Stimulated activated CD4-positive, alpha-beta T cell treated with anti-CD3 and anti-CD28 coated beads, TNF-alpha, amount 100 ng/mL, for 1 hour (primary cell): ENCODE results near the gene ADCY4.
A peak's percentile ranks its signal among the peaks of the same experiment; 100 is the strongest.

Experiments used
- DNase-seq, 3 donors: peaks; one replicate each; pipeline ENCODE4 v3.0.0-alpha.2; 2020; ENCODE audit warnings: low read depth in 3 of 3, low spot score in 1 of 3

Gene ADCY4

DNA sequence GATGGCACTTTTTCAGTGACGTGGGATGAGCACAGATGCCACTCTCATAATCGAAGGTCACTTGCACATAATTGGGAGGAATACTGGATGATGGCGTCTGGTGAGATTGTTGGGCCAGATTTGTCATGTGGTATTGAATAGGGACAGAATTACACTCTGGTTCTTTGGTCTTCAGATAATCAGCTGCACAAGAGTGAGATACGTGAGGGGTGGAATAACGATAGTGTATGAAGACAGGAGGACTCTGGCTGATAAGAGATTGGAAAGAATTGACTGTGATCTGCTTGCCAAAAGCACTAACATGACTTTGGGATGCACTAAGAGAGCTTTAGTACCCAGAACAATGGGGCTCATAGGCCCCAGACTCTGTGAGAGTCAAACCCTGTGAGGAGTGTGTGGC, 56.4 kb downstream of the ADCY4 start:
- DNase-seq: no peak

DNA sequence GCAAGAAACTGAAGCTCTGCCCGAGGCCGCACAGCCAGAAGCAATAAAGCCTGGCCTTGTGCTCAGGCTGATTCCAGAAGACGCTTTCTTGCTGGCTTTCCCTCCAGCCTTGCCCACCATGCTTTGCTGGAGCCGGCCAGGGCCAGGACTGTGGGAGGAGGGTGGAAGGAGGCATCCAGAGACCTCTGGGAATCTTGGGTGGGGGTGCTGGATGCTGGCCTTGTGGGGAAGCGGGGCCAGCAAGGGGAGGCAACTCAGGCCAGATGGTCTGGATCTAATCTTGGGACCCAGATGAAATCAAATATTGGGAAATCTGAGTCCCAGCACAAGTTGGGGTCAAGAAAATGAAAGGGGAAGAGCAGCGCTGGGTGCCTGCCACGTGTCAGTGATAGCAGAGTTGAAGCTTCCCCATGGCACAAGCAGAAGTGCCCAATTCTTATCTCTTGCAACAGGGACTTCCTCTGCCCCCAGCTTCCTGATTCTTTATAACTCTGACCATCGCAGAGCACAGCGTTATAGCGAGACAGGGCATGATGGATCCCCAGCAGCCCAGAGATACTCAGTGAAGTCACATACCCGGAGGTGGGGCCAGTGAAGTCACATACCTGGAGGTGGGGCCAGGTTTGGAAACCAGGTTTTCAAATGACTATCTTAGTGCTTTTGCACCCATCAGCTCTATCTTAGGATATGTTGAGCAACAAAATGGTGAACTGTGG, 57.1 kb downstream of the ADCY4 start:
- DNase-seq: no peak

DNA sequence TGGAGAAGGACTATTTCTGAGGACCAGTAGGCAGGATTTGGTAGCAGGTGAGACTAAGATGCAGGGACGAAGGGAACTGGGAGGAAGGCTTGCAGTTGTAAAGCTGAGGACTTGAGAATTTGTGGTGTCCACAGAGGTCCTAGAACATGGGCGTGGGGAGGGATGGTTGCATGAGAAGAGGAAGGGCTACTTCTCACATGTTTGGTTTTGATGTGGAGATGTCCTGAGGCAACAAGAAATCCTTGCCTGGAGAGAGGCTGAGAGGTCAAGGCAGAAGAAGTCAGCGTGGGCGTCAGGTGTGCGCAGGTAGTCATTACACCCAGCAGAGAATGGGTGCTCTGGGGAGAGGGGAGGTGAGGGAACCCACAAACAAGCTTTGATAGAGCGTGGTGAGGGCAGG, 57.8 kb downstream of the ADCY4 start:
- no peak for DNase-seq

DNA sequence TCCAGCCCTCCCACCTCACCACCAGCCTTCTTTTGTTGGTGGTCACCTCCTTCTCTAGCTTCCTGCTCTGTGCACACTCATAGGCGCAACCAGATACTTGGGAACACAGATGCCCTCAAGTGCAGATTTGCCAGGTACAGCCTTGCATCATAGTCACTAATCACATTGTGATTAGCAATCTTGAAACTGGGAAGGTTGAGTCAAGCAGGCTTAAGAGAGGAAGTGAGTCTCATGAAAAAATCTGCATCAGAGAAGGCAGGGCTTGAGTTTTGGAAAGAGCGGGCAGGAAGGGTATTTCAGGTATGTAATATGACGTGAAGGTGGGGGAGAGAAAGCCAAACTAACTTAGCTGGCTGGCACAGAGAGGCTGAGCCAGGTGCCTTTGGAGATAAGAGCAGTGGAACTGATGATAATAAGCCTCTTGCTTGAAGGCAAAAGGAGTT, 60.7 kb downstream of the ADCY4 start:
- peak in 1 of 3 donors; percentile 11 for DNase-seq

DNA sequence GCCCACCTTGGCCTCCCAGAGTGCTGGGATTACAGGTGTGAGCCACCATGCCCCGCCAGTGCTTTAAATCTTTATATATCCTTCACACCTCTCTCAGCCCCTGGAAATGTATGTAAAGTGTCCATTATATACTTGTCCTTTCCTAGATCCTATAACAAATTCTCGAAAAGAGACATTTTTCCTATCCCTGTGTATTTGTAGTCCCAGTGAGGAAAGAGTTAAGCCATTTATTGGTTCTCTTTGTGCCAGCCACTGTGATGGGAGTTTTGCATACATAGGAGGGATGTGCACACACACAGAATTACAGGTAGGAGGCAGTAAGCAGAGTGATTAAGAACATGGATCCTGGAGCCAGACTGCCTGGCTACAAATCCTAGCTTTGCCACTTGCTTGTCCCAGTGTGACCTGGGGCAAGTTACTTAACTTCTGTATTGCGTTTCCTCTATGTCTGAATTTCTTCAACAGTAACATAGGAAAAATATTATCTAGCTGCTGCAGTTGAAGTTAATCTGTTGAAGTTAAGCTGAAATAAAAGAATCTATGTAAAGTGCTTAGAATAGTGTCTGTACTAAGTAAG, 61.4 kb downstream of the ADCY4 start:
- DNase-seq: no peak

DNA sequence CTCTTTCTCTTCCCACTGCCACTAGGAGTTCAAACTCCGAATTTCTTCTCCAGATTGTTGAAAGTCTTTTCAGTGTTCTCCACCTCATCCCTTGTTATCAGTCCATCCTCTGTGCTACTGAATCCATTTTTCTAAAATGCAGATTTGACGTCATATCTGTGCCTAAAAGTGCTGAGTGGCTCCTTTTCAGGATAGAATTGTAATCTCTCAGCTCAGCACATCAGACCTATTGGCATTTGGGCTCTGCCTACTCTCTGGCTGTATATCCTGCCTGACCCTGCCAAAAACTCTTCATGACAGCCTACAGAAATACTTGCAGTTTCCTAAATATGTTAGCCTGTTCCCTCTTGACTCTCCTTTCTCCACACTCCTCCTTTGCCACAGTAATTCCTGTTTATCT, 62.4 kb downstream of the ADCY4 start:
- DNase-seq: no peak

DNA sequence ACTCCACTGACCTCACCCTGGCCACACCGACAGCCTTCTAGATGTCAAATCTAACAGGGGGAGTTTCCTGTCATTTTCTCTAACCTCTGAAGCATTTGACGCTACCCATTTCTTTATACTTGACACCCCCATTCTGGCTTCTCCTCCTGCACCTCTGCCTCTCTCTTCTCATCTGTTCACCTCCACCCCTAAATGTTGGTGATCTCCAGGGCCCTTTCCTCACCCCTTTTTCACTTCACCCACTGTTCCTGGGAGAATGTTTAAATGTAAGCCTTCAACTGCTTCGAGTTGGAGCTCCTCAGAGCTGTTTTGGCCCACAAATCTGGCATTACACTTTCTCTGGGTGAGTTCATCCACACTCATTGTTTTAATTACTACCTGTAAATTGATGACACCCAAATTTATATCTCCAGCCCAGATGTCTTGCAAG, 63.0 kb downstream of the ADCY4 start:
- no peak for DNase-seq

DNA sequence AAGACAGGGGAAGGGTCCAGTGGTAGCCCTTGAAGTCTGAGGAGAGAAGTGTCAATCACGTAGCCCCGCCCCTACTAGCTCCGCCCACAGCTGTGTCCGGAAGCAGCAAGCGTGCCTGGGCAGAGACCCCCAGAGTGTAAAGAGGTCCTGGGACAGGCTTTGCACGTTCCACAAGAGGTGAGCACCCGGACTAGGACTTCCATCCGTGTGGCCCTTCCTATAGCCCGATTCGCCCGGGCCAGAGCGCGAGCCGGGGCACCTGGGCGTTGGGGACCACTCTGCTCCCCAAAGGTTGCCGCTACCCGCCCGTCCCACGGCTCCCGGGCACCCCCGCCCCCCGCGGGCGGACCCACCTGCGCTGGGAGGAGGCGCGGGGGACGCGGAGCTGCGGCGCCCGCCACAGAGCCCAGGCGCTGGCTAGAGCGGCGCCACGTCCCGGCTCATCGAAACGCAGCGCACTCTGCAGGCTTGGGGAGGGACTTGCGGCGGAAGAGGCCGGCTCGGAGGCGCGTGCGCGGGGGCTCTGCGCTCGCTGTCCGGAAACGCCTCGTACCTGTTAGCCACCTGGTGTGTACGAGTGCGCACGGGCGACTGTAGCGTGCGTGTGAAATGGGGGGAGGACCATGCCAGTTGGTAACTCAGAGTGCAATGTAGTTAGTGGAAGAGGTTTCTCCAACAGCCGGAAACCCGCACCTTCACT, 63.6 kb downstream of the ADCY4 start, which contains the start of gene RABGGTA:
Gene RABGGTA, minus strand, starts transcription at position 464 of the 700 bp plus-strand sequence. CDS start 482 bp downstream, outside the sequence.
- peak; percentile 79 to 86 (median 83) for DNase-seq

DNA sequence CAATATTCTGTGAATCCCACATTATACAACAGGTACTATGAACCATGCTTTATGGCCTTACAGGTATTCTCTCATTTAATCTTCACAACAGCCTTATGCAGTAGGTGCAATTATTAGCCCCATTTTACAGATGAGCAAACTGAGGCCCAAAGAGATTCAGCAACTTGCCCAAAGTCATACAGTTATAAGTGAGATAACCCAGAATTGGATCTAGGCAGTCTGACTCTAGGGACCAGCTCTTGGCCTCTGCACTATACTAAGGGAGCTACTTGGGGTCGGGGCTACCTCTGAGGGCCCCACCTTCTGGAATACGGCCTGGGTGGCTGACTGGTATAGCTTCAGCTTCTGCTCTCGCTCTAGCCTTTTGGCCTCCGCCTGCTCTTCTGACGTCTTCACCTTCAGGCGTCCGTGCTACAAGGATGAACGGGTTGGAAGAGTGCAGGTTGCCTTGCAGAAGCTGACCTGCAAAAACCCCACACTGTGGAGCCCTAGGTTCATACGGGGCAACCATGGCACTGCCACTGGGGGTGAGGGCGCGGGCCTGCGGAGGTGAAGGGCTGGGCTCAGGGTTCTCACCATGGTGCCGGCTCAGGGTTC, 64.2 kb downstream of the ADCY4 start:
- no peak for DNase-seq

DNA sequence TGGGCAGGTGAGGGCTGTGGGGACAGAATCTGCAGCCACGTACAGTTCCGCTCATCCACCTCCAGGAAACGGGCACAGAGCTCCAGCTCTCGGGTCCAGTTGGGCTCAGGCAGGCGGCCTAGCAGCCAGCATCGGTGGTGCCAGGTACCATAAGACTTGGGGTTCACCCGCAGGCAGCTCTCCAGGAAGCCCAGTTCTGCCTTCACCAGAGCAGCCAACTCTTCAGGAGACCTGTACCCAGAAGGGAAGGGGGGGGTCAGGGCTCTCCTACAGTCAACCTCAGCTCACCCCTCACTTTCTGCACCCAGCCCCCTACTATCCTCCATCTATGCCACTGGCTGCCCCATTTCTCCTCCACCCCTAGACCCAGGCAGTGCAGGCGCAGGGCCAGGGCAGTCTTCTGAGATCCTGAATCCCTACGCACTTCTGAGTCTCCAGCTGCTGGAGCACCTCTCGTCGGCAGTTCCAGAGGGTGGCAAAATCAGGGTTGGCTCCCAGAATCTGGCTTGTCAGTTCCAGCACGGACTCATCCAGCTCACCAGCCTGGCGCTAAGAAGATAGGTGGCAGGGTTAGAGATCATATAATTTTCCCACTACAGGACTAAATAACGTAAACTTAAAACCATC, 64.8 kb downstream of the ADCY4 start:
- DNase-seq: no peak

DNA sequence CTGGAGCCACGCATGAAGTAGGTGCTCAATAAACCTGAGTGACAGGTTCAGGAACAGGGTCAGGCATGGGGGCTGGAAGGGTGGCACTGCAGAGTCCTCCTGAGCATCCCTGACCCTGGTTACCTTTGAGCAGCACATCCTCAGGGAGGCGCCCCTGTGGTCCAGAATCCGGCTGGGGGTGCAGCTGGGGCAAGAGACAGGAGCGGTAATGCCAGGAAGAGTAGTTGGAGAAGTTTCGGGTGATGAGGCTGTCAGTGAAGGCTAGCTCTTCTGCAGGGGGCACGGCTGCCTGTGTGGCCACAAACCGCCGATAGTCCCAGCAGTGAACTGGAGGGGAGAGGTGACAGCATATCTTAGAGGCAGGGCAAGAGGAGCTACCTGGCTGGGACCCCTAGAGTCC, 65.5 kb downstream of the ADCY4 start:
- no peak for DNase-seq
